ENCODE measurements around the gene SYNPR.
"Not testable (repeated sequence)": the region's sequence is repeated elsewhere in the genome, so short reads cannot be mapped to it uniquely, and the experiment has no call there.

Gene SYNPR

DNA sequence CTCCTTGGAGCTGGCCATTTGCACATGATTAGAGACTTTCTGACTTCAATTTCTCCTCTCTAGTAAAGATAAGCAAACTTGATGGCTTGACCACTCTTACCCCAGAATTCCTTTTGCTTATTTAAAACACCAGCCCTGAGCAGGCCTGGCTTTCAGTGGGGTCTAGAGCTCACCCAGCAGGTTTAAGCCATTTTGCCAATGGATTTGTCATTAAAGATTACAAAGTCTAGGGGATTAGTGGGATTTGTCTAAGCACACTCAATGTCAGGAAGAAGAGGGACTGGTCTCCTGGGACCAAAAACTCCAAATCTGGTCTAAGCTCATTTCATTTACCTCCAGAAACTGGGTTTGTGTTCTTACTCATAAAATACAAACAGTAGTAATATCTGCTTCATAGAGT is 317.1 kb downstream of the SYNPR start:
- no peak overlapping the region for H3K27ac ChIP-seq
- DNase-seq (ENCODE audit: low read depth, low spot score) = no peak

DNA sequence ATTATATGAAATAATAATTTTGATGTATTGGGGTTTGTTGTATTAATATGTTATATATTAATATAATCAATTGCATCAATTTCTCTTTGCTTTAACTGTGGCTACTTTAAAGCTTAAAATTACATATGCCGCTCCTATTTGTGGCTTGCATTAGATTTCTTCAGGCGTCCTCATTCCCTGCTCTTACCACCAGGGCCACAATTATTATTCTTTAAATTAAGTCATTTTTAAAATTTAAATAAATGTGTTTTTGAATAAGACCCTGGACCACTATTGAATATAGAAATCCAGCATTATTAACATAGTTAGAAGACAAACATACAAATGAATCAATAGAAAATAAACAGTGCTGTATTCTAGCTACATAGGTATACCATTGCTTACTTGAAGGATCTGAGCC is 318.9 kb downstream of the SYNPR start:
- no peak overlapping the region for H3K27ac ChIP-seq
- DNase-seq (ENCODE audit: low read depth, low spot score) = no peak

DNA sequence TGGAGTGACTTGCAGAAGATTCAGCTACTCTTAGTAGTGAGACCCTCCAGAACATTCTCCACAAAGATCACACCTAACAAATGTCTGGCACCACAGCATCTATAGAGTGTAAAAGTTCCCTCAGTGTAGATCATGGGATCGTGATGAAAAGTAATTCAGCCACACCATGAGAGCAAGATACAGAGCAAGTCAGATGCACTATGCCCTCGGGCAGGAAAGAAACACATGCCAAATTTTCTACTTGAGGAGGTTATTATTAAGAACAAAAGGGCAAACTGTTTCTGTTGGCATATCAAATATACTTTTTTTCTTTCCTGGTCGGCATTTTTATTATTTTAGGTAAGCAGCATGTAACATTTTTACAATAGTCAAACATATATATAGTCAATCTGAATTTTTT is 329.6 kb downstream of the SYNPR start:
- no peak for DNase-seq (ENCODE audit: low read depth, low spot score)

DNA sequence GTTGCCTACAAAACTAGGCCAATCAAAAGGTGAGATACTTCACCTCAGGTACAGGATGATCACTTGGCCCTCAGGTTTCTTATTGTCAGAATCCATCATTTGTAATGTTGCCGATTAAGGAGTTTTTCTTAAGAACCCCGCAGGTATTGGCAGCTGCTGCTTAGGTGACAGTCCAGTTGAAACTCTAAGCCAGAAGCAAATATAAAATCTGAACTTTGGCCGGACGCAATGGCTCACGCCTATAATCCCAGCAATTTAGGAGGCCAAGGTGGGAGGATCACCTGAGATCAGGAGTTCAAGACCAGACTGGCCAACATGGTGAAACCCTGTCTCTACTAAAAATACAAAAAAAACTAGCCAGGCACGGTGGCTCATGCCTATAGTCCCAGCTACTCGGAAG is 331.3 kb downstream of the SYNPR start:
- DNase-seq (ENCODE audit: low read depth, low spot score) = no peak

More for the DNA sequence above, 329.6 kb downstream of the SYNPR start:
- H3K27ac ChIP-seq = no peak overlapping the region

DNA sequence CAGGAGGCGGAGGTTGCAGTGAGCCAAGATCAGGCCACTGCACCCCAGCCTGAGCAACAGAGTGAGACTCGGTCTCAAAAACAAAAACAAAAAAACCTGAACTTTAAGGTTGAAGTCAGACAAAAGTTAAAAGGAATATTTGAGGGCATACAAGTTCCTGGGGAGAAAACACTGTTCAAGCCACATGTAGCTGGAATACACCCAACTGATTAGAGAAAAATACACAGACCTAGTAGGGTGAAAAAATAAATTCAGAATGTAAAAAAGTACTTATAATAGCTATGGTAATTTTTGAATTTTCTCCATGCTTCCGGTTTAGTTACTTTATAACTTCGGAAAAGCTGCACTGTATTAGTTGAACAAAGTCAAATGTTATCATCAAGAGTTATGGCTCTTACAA is 331.7 kb downstream of the SYNPR start:
- DNase-seq (ENCODE audit: low read depth, low spot score) = no peak
- no peak overlapping the region for H3K27ac ChIP-seq

More for the DNA sequence above, 331.3 kb downstream of the SYNPR start:
- no peak overlapping the region for H3K27ac ChIP-seq

DNA sequence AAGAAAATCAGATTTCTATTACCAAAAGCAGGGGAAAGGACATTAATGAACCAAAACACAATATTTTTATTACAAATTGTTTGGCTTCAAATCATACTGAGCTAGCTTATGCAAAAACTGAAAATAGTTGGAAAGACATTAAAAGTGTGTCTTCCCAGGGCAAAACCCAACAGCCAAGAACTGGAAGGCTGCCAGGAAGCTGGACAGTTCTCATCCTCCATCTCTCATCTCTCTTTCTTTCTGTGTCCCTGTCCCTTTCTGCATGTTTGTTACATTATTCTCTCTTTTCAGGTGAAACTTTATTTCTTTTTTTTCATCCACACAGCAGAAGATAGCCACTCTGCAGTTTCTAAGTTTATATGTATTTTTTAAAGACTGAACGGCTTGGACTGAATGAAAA is 333.3 kb downstream of the SYNPR start:
- H3K27ac ChIP-seq = no peak overlapping the region
- no peak for DNase-seq (ENCODE audit: low read depth, low spot score)

DNA sequence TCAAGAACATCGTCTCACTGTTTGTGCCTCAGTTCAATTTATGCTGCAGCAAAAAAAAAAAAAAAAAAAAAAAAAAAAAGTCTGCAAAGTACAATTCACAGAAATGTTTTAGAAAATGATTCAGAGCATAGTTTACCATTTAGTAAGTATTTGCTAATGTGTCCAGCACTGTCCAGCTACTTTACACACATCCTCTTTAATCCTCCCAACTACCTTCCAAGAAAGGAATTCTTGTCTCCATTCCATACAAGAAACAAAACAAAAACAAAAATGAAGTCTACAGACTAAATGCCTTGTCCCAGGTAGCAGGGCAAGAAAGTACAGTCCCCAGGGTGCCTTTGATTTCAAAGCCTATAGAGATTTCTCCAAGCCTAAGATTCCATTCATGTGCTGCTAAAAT is 335.5 kb downstream of the SYNPR start:
- H3K27ac ChIP-seq = no peak overlapping the region
- no peak for DNase-seq (ENCODE audit: low read depth, low spot score)

DNA sequence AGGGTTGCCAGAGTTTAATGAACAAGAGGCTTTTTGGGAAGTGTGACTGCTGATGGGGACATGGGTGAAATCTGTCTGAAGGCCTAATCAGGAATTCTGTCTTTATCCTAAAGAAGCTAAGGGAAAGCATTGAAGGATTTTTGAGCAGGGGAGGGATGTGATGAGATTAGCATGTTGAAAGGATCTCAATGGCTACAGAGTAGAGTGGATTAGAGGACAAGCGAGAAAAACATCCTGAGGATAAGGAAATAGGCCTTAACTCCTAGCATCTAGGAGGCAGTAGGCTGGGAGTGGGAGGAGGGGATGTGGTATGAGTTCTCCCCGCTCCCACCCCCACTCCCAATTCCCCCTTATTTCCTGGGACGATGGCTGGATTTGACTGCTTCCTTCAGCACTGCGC is 339.3 kb downstream of the SYNPR start:
- no peak for DNase-seq (ENCODE audit: low read depth, low spot score)
- no peak overlapping the region for H3K27ac ChIP-seq

DNA sequence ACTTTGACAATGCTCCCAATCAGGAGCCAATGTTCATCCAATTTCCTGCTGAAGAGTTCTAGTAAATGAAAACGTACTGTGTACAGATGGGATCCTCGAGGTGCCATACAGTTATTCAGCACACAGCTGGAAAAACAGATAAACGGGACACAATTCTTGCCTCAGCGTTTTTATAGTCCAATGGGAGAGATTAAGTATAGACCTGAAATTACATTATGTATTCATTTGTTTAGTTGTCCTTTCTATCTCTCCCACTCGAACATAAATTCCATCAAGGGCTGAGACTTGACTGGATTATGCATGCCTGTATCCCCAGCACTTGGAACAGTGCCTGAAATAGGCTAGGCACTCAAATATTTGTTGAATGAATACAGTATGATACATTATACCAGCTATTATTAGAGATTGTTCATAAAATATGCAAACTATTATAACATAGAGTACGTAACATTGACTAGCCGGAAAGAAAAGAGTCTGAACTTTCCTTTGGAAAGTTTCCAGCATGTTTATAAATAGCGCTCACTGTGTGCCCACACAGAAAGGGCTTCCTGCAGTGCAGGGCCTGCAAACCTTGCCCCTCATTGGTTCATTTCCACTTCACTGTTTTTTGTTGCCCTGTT is 346.9 kb downstream of the SYNPR start:
- no peak overlapping the region for H3K27ac ChIP-seq
- DNase-seq (ENCODE audit: low read depth, low spot score) = peak; percentile 59

DNA sequence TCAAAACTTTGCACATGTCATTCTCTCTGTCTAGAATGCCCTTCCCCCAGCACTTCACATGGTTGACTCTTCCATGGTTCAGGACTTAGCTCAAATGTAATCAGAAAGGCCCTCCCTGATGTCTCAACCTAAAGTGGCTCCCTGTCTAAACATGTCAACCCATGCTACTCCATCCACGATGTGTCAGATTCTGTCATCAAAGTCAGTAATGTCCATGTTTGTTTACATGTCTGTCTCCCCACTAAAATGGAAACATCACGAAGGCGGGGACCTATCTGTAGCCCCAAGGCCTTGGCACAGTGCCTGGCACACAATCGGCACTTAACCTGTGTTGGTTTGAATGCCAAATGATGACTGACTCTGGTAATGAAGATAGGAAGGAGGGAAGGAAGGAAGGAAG is 353.6 kb downstream of the SYNPR start:
- peak; percentile 60 for DNase-seq (ENCODE audit: low read depth, low spot score)
- no peak overlapping the region for H3K27ac ChIP-seq

DNA sequence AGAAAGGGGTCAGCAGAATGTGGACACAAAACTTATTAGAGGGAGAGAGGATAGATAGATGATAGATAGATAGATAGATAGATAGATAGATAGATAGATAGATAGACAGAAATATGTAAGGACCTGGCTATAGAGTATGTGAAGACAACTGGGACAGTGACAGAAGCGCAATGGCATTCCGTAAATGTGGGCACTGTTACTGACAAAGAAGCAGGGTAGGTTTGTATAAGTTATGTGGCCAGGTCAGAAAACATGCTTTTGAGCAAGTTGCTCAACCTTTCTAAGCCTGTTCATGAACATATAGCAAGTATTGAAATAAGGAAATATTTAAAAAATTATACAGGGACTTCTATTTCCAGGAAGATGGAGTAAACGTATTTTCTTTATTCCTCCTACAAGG is 357.1 kb downstream of the SYNPR start:
- H3K27ac ChIP-seq = no peak overlapping the region

DNA sequence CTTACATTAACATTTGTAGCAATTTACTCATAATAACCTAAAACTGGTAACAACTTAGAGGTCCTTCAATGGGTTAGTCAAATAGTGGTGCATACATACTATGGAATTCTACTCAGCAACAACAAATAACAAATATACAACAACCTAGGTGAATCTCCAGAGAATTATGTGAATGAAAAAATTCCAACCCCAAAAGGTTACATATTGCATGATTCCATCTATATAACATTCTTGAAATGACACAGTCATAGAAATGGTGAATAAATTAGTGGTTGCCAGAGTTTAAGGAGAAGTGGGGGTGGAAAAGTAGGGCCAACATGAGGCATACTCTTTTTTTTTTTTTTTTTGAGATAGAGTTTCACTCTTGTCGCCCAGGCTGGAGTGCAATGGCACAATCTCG is 361.7 kb downstream of the SYNPR start:
- DNase-seq (ENCODE audit: low read depth, low spot score) = no peak
- no peak overlapping the region for H3K27ac ChIP-seq

More for the DNA sequence above, 357.1 kb downstream of the SYNPR start:
- DNase-seq (ENCODE audit: low read depth, low spot score) = no peak

DNA sequence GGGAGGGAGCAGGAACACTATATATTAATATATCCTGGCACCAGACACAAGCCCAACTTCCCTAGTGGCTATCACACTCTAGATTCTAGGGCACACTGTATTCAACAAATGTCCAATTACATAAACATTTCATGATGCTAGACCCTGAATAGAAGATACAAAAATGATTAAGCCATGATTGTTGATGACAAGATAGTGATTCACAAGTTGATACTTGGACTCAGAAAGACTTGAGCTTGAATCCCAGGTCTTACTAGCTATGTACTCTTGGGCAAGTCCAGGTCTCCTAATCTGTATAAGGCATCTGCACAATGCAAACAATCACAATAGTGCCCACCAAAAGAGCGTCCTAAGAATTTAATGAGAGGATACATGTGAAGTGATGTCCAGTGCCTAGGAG is 364.4 kb downstream of the SYNPR start:
- no peak overlapping the region for H3K27ac ChIP-seq
- DNase-seq (ENCODE audit: low read depth, low spot score) = no peak

DNA sequence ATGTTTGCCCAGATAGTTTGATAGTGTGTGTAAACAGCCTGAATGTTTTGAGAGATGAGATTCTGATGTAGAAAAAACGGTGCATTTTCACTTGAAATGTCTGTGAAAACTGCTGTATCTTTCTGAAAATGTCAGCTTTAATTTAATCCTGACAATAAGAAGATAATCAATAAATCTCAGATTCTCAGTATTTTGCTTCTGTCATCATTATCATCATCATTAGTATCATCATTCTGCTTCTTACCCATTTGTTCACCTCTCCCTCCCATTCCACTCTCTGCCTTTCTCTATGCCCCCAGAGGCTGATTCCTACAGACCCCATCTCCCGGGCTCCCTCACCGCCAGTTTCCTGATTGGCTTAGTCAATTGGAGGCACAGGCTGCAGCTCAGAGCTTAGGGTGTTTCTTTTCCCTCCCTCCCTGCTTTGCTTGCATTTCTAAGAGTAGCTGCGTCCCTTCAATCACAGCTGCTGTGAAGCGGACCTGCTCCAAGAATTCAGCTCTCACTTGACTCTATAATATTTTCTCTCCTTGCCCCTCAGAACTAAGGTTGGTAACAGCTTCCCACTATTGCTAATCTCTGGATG is 366.2 kb downstream of the SYNPR start:
- DNase-seq (ENCODE audit: low read depth, low spot score) = no peak
- no peak overlapping the region for H3K27ac ChIP-seq

DNA sequence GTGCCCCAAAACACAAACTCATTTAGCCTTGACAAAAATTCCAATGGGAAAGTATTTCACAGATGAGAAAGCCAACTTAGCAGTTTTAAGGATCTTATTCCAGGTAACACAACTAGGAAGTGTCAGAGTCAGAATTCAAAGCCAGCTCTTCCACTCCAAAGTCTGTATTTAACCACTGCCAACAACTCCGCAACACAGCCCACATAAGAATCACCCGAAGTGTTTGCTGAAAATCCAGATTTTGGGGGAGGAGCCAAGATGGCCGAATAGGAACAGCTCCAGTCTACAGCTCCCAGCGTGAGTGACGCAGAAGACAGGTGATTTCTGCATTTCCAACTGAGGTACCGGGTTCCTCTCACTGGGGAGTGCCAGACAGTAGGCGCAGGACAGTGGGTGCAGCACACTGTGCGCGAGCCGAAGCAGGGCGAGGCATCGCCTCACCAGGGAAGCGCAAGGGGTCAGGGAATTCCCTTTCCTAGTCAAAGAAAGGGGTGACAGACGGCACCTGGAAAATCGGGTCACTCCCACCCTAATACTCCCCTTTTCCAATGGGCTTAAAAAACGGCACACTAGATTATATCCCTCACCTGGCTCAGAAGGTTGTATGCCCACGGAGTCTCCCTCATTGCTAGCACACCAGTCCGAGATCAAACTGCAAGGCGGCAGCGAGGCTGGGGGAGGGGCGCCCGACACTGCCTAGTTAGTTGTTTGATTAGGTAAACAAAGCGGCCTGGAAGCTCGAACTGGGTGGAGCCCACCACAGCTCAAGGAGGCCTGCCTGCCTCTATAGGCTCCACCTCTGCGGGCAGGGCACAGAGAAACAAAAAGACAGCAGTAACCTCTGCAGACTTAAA is 367.0 kb downstream of the SYNPR start:
- not testable (repeated sequence) for H3K27ac ChIP-seq; DNase-seq (ENCODE audit: low read depth, low spot score)

DNA sequence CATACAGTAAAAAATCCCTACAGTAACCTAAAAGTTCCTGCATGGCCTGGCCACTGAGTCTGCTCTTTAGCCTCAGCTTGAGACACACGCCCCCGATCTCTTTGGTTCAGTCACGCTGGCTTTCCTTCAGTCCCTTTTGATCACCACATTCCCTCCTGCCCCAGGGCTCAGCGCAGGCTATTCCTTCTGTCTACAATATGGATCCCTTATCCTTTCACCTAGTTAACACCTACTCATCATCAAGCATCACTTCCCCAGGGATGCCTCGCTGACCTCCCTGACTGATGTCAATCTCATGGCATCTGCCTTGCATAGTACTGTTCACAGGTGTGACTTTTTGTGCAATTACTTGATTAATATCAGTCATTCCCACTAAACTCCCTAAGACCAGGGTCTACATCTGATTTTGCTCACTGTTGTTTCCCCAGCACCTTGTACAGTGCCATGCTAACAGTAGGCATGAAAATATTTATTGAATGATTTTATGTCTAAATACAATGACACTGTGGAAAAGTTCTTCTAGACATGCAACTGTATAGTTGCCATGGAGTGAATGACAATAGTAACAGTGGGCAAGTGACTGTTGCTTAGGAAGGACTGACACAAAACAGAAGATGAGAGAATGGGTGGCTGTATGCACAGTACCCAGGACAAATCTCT is 374.1 kb downstream of the SYNPR start, which contains the start of gene SNTN:
SNTN (plus strand) TSS at position 610 of the 660 bp plus-strand sequence; CDS start at position 623, 13 bp downstream.
- DNase-seq (ENCODE audit: low read depth, low spot score) = no peak
- H3K27ac ChIP-seq = no peak within 1 kb of the TSS

DNA sequence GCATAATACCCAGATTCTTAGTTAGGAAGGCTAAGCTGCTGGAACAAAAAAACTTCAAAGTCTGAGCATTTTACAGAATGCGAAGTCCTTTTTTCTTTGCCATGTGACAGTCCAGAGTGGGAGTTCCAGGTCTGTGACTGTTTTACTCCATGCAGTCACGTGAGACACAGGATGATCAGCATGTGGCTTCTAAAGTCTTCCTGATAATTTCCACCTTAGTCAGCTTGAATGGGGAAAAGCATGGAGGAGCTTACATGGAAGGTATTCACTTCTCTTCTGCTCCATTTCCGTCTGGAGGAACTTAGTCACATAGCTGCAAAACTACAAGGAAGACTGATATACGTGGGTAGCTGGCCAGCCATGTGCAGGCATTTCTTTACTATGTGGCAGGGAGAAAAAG is 376.1 kb downstream of the SYNPR start:
- DNase-seq (ENCODE audit: low read depth, low spot score) = no peak
- no peak overlapping the region for H3K27ac ChIP-seq

DNA sequence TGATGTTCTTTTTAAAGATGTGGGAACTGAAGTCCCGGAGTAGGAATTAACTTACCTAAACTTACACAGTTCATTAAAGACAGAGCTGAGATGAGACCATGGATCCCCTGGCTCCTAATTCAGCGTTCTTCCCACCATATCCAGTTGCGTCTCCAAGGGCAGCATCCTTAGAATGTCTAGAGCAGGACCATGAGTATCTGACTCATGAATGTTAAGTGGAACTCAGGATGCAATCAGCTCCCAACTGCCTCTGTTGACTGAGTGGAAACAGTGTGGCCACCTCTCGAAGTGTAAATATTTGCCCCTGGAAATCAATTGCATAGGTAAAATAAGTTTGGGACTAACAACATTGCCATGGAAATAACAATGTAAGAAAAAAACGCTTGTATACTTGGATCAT is 376.8 kb downstream of the SYNPR start:
- DNase-seq (ENCODE audit: low read depth, low spot score) = no peak

DNA sequence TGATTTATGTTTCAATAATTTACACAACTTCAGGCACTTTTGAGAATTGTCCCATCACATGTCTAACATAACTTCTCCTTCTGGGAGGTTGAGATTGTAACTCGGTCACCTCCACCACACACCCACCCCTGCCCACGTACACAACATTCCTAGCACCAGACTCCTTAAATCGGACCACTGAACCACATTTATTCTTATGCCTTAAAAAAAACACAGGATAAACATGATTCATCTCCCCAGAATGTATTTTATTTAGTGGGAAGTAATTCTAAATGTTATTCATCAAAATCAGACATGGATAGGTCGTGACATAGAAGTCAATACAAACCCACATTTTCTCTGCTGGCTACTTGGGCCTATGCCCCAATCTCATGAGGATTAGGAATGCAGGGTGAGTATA is 377.4 kb downstream of the SYNPR start:
- no peak overlapping the region for H3K27ac ChIP-seq
- no peak for DNase-seq (ENCODE audit: low read depth, low spot score)

More for the DNA sequence above, 376.8 kb downstream of the SYNPR start:
- H3K27ac ChIP-seq = no peak overlapping the region

DNA sequence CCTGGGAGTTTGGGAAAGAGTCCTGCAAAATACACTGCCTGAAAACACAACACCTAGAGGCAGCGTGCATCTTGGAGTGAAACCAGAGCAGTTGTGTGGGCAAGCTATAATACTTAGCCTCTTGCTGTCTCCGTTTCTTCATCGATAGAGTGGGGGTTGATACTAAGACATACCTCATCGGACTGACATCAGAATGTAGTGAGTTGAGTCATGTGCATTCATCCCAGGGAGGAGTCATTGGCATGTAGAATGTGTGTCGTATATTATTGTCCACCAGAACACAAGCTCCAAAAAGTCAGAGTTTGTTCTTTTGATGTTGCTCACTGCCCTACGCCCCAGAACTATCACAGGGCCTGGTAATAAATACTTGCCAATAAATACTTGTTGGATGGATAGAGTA is 378.7 kb downstream of the SYNPR start:
- no peak overlapping the region for H3K27ac ChIP-seq
- DNase-seq (ENCODE audit: low read depth, low spot score) = no peak

DNA sequence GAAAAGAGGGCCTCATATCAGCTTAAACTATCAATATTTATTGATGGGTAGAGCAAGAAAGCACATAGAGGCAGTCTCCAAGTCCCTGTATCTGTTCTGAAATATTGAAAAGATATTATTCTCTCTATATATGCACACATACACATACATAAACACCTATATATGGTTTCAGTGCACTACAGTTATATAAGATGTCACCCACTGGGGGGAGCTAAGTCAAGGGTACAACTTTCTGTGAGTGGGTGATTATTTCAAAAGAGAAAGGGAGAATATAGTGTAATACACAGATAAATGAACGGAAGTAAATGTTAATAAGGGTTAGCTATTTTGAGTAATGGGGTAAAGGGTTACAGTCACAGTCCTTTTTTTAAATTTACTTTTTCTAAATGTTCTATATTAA is 383.1 kb downstream of the SYNPR start:
- DNase-seq (ENCODE audit: low read depth, low spot score) = no peak
- H3K27ac ChIP-seq = no peak overlapping the region

All from epithelial cell of prostate (primary cell).